GM10266 (cell line): ENCODE data around the gene RNU2-63P.

Source experiments
- DNase-seq: peaks from one replicate; pipeline ENCODE4 v3.0.0; 2012; ENCODE audit errors: extremely low spot score
- TF ChIP-seq, protein P1 (sequence below): IDR thresholded peaks from 2 replicates; pipeline ENCODE4 v1.5.1; 2012; ENCODE audit warnings: mild to moderate bottlenecking, low read depth; ENCODE audit not compliant: control insufficient read depth, insufficient read depth; ENCODE audit errors: missing control alignments

The RNU2-63P gene

GRCh38 chr2:88016086-88016959 is at the start of gene RNU2-63P:
Gene RNU2-63P (minus strand): TSS chr2:88016547.
- TF ChIP-seq, protein P1, sequence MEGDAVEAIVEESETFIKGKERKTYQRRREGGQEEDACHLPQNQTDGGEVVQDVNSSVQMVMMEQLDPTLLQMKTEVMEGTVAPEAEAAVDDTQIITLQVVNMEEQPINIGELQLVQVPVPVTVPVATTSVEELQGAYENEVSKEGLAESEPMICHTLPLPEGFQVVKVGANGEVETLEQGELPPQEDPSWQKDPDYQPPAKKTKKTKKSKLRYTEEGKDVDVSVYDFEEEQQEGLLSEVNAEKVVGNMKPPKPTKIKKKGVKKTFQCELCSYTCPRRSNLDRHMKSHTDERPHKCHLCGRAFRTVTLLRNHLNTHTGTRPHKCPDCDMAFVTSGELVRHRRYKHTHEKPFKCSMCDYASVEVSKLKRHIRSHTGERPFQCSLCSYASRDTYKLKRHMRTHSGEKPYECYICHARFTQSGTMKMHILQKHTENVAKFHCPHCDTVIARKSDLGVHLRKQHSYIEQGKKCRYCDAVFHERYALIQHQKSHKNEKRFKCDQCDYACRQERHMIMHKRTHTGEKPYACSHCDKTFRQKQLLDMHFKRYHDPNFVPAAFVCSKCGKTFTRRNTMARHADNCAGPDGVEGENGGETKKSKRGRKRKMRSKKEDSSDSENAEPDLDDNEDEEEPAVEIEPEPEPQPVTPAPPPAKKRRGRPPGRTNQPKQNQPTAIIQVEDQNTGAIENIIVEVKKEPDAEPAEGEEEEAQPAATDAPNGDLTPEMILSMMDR: no peak
- peak; percentile 67 for DNase-seq

DNA sequence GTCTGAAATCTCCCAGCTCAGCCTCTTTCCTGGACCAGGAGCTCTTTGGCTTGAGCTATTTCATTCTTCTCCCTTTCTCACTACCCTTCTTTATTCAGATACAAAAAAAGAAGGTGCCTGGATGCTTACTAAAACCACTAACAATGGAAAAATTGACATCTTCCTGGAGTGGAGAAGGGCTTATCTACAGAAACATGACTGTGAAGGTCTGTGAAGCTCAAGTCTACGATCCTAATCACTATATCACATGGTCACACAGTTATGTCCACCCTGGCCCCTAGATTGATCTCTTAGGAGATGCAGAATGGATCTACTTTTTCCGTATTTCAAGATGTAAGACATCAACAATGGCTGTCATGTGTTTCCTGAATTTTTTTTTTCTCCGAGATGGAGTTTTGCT is 44.9 kb upstream of the RNU2-63P start:
- TF ChIP-seq, protein P1: no peak
- DNase-seq: no peak

- DNase-seq: no peak
- TF ChIP-seq, protein P1: no peak
These were observed 44.5 kb upstream of the RNU2-63P start for GRCh38 chr2:88060907-88061275.

- DNase-seq: peak; percentile 76
- TF ChIP-seq, protein P1: peak; percentile 70
These were observed 43.9 kb upstream of the RNU2-63P start for GRCh38 chr2:88059979-88060906.

DNA sequence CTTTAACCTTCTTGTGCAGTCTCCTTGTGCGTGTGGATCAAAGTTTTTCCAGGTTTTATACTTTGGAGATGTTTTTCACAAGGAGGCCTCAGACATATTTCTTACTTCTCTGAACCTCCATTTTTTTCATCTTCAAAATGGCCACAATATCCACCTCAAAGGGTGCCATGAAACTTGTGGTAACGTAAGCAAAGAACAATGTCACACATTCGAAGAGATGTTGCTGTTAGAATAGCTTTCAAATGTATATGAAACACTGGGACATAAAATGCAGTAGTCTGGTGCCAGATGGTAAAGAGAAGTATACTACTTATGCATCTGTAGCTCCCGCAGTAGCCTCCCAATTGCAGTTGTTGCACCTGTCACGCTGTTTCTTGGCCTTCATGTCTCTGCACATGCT is 41.8 kb upstream of the RNU2-63P start:
- DNase-seq: no peak
- TF ChIP-seq, protein P1: no peak

GRCh38 chr2:88057437-88057844 is 41.1 kb upstream of the RNU2-63P start:
- TF ChIP-seq, protein P1: no peak

More at GRCh38 chr2:88057437-88057844, 41.1 kb upstream of the RNU2-63P start:
- no peak for DNase-seq
